Osteocyte (in vitro differentiated cells): ENCODE measurements around the gene DRD1. TPM values are rescaled to one million over a fixed set of nuclear protein-coding genes. Genes with fewer than 3 reads are reported as not detected.

Source experiments
- DNase-seq: peaks from one replicate; pipeline ENCODE4 v3.0.0; 2021; ENCODE audit warnings: mixed read lengths; ENCODE audit not compliant: unreplicated experiment; ENCODE audit errors: extremely low spot score
- H3K27ac Mint-ChIP-seq: one replicate; pipeline ENCODE4 v1.8.0; 2021; ENCODE audit warnings: mild to moderate bottlenecking, mixed read lengths; ENCODE audit not compliant: unreplicated experiment
- H3K27me3 Mint-ChIP-seq: one replicate; pipeline ENCODE4 v1.8.0; 2021; ENCODE audit warnings: mixed read lengths; ENCODE audit not compliant: unreplicated experiment
- H3K36me3 Mint-ChIP-seq: one replicate; pipeline ENCODE4 v1.8.0; 2021; ENCODE audit warnings: mixed read lengths; ENCODE audit not compliant: unreplicated experiment
- H3K4me1 Mint-ChIP-seq: one replicate; pipeline ENCODE4 v1.8.0; 2021; ENCODE audit warnings: mixed read lengths; ENCODE audit not compliant: unreplicated experiment
- H3K4me3 Mint-ChIP-seq: one replicate; pipeline ENCODE4 v1.8.0; 2021; ENCODE audit warnings: mild to moderate bottlenecking, moderate library complexity, mixed read lengths; ENCODE audit not compliant: unreplicated experiment
- H3K9me3 Mint-ChIP-seq: one replicate; pipeline ENCODE4 v1.8.0; 2021; ENCODE audit warnings: mixed read lengths; ENCODE audit not compliant: unreplicated experiment
- CTCF ChIP-seq: fragments of 200-600 bp; sonication (generic); IDR thresholded peaks from 2 replicates; pipeline ENCODE4 v1.5.0; 2021; ENCODE audit warnings: antibody characterized with exemption, mild to moderate bottlenecking, moderate library complexity
- total RNA-seq: library from RNA; stranded (reverse); gene quantifications from 2 replicates; pipeline ENCODE4 v1.2.1, GENCODE V29; 2021

DRD1 gene
- total RNA-seq, 1 donor from 2014 or later, result not detected

- Mint-ChIP-seq H3K9me3 (peaks cover 10% of the 10 kb centered on the region), H3K36me3 (no peaks in the 10 kb centered on the region), H3K4me1 (no peaks in the 10 kb centered on the region), H3K27ac (no peak overlapping the region), H3K4me3 (no peak overlapping the region), H3K27me3 (no peaks in the 10 kb centered on the region)
- TF ChIP-seq CTCF, result no peak
- DNase-seq, result no peak
Observed at GRCh38 chr5:175394601-175395000, 49.4 kb downstream of the DRD1 start.

GRCh38 chr5:175393897-175394296 is 50.1 kb downstream of the DRD1 start:
- TF ChIP-seq CTCF, result no peak
- H3K4me3 Mint-ChIP-seq, result no peak overlapping the region
- H3K4me1 Mint-ChIP-seq, result no peaks in the 10 kb centered on the region
- H3K27me3 Mint-ChIP-seq, result no peaks in the 10 kb centered on the region
- H3K27ac Mint-ChIP-seq, result no peak overlapping the region
- peaks cover 10% of the 10 kb centered on the region for H3K9me3 Mint-ChIP-seq
- DNase-seq, result no peak
- H3K36me3 Mint-ChIP-seq, result no peaks in the 10 kb centered on the region

GRCh38 chr5:175392236-175392635 is 51.7 kb downstream of the DRD1 start:
- no peak for TF ChIP-seq CTCF
- Mint-ChIP-seq H3K9me3 (peaks cover 10% of the 10 kb centered on the region), H3K27me3 (no peaks in the 10 kb centered on the region), H3K4me3 (no peak overlapping the region), H3K4me1 (no peaks in the 10 kb centered on the region), H3K36me3 (no peaks in the 10 kb centered on the region), H3K27ac (no peak overlapping the region)
- DNase-seq, result no peak

GRCh38 chr5:175390352-175391083 is 53.5 kb downstream of the DRD1 start:
- Mint-ChIP-seq H3K4me1 (no peaks in the 10 kb centered on the region), H3K9me3 (peaks cover 10% of the 10 kb centered on the region), H3K27ac (no peak overlapping the region), H3K27me3 (no peaks in the 10 kb centered on the region), H3K36me3 (no peaks in the 10 kb centered on the region), H3K4me3 (no peak overlapping the region)
- no peak for DNase-seq
- TF ChIP-seq CTCF, result no peak

Other genes with a start within 250 kb of the DRD1 start
- gene SFXN1, start 34.4 kb upstream of the DRD1 start, total RNA-seq, result 39.7 and 44.6 TPM in 2 replicates
- gene HRH2, start 213.9 kb upstream of the DRD1 start, total RNA-seq, result not detected in 2 replicates